Activated CD8-positive, alpha-beta T cell treated with anti-CD3 and anti-CD28 coated beads for 36 hours (primary cell): ENCODE measurements around the gene RAPGEF3. TPM values are rescaled to one million over a fixed set of nuclear protein-coding genes. Genes with fewer than 3 reads are reported as not detected.

Experiments
- ATAC-seq: fragments of 200-7000 bp; cut with Tn5 transposase; one replicate; pipeline ENCODE4 v1.10.0; 2021; ENCODE audit warnings: mild to moderate bottlenecking, moderate library complexity
- CTCF ChIA-PET: fragments of 350-600 bp; sonication (Branson Sonifier 250); formaldehyde crosslinking; loops from one replicate; lab custom pipeline; 2021; ENCODE audit warnings: antibody characterized with exemption; lab: Charles Lee
- POLR2A ChIA-PET: fragments of 350-600 bp; sonication (Branson Sonifier 250); formaldehyde crosslinking; loops from one replicate; lab custom pipeline; 2021; ENCODE audit warnings: antibody characterized with exemption; lab: Charles Lee
- DNase-seq: peaks from one replicate; pipeline ENCODE4 v3.0.0-alpha.2; 2020
- H3K27ac Mint-ChIP-seq: one replicate; pipeline ENCODE4 v1.8.0; 2021; ENCODE audit warnings: mild to moderate bottlenecking, mixed read lengths
- H3K27me3 Mint-ChIP-seq: one replicate; pipeline ENCODE4 v1.8.0; 2021; ENCODE audit warnings: mixed read lengths
- H3K36me3 Mint-ChIP-seq: one replicate; pipeline ENCODE4 v1.8.0; 2021; ENCODE audit warnings: low read depth, mixed read lengths
- H3K4me1 Mint-ChIP-seq: one replicate; pipeline ENCODE4 v1.8.0; 2021; ENCODE audit warnings: low read depth, mixed read lengths
- H3K4me3 Mint-ChIP-seq: one replicate; pipeline ENCODE4 v1.8.0; 2021; ENCODE audit warnings: mild to moderate bottlenecking, moderate library complexity, mixed read lengths
- H3K9me3 Mint-ChIP-seq: one replicate; pipeline ENCODE4 v1.8.0; 2021; ENCODE audit warnings: mixed read lengths
- intact Hi-C: fragments of 100-400 bp; cut with micrococcal nuclease; formaldehyde crosslinking; loops from one replicate; pipeline ENCODE4 v1.10.0; 2022
- total RNA-seq, 2 experiments: library from RNA; stranded (reverse); gene quantifications; one replicate each; pipeline ENCODE4 v1.2.3, GENCODE V29; 2021
- TF ChIP-seq, protein P1 (sequence below): fragments of 200-600 bp; IDR thresholded peaks from one replicate; pipeline ENCODE4 v1.8.0; 2022; ENCODE audit warnings: antibody characterized with exemption, mild to moderate bottlenecking

The RAPGEF3 gene
- total RNA-seq, 2 experiments from 2014 or later: 0.56 to 0.58 TPM

GRCh38 chr12:47789712-47790489, 31.2 kb upstream of the RAPGEF3 start:
- ATAC-seq: no peak
- H3K4me3 Mint-ChIP-seq: no peak overlapping the region
- no peak for DNase-seq
- peaks cover 77% of the 10 kb centered on the region for H3K36me3 Mint-ChIP-seq
- ChIA-PET CTCF (interaction anchor here (1.1 to 10.9 kb wide), 7 partner anchors 11 to 74 kb away, joined by 4 to 103 read pairs (median 10); no protein-coding TSS in a partner anchor), POLR2A (interaction anchor here (0.7 to 37.9 kb wide), 7 partner anchors 9 to 45 kb away, joined by 3 to 904 read pairs (median 6); no protein-coding TSS in a partner anchor)
- H3K27ac Mint-ChIP-seq: peak overlapping the region; percentile 55
- TF ChIP-seq, protein P1, sequence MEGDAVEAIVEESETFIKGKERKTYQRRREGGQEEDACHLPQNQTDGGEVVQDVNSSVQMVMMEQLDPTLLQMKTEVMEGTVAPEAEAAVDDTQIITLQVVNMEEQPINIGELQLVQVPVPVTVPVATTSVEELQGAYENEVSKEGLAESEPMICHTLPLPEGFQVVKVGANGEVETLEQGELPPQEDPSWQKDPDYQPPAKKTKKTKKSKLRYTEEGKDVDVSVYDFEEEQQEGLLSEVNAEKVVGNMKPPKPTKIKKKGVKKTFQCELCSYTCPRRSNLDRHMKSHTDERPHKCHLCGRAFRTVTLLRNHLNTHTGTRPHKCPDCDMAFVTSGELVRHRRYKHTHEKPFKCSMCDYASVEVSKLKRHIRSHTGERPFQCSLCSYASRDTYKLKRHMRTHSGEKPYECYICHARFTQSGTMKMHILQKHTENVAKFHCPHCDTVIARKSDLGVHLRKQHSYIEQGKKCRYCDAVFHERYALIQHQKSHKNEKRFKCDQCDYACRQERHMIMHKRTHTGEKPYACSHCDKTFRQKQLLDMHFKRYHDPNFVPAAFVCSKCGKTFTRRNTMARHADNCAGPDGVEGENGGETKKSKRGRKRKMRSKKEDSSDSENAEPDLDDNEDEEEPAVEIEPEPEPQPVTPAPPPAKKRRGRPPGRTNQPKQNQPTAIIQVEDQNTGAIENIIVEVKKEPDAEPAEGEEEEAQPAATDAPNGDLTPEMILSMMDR: no peak
- intact Hi-C loops: no loop called here
- no peaks in the 10 kb centered on the region for H3K9me3 Mint-ChIP-seq
- H3K27me3 Mint-ChIP-seq: no peaks in the 10 kb centered on the region
- H3K4me1 Mint-ChIP-seq: peaks cover 29% of the 10 kb centered on the region

GRCh38 chr12:47789141-47789540, 30.5 kb upstream of the RAPGEF3 start:
- intact Hi-C loops: no loop called here
- CTCF ChIA-PET: interaction anchor here (1.1 to 10.9 kb wide), 7 partner anchors 10 to 48 kb away, joined by 3 to 103 read pairs (median 10); no protein-coding TSS in a partner anchor
- Mint-ChIP-seq H3K36me3 (peaks cover 79% of the 10 kb centered on the region), H3K27ac (peak overlapping the region; percentile 80), H3K4me3 (no peak overlapping the region), H3K9me3 (no peaks in the 10 kb centered on the region), H3K27me3 (no peaks in the 10 kb centered on the region), H3K4me1 (peaks cover 29% of the 10 kb centered on the region)
- POLR2A ChIA-PET: interaction anchor here (0.7 to 37.9 kb wide), 7 partner anchors 8 to 45 kb away, joined by 3 to 904 read pairs (median 6); no protein-coding TSS in a partner anchor
- ATAC-seq (no peak), DNase-seq (no peak)
- TF ChIP-seq, protein P1: no peak

GRCh38 chr12:47787596-47788319, 29.1 kb upstream of the RAPGEF3 start:
- DNase-seq (no peak), ATAC-seq (no peak)
- H3K9me3 Mint-ChIP-seq: no peaks in the 10 kb centered on the region
- intact Hi-C loops: no loop called here
- TF ChIP-seq, protein P1: no peak
- H3K27ac Mint-ChIP-seq: peak overlapping the region; percentile 80
- ChIA-PET POLR2A (interaction anchor here (0.9 to 37.9 kb wide), 6 partner anchors 7 to 47 kb away, joined by 3 to 904 read pairs (median 8); no protein-coding TSS in a partner anchor), CTCF (interaction anchor here (1.1 to 10.9 kb wide), 8 partner anchors 9 to 49 kb away, joined by 3 to 103 read pairs (median 8); no protein-coding TSS in a partner anchor)
- peaks cover 31% of the 10 kb centered on the region for H3K4me1 Mint-ChIP-seq
- peaks cover 75% of the 10 kb centered on the region for H3K36me3 Mint-ChIP-seq
- H3K4me3 Mint-ChIP-seq: no peak overlapping the region
- no peaks in the 10 kb centered on the region for H3K27me3 Mint-ChIP-seq

DNA sequence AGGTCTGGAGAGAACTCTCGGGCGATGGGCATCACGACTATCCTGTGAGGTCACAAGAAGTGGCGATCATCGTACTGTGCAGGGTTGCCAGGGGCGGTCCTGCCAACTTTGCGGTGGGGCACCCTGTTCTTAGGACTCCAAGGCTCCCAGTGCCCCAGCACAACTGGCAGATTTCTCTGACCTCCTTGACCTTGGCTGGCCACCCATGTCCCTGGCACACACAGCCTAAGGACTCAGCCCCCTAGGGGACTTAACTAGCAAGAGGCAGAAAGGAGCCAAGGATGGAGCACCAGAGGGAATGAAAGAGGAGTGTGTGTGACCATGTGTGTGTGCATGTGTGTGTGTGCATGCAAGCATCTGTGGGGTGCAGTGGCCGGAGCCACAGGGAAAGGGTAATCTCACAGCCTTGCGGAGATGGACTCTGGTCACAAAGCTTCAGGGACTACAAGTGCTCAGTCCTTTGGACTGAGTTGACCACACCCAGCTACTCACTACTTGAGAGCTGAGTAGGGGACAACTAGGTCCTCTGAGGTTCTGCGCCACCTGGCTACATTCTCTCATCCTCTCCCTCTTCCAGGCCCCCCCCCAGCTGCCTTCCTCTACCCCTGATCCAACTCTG, 28.1 kb upstream of the RAPGEF3 start:
- DNase-seq (no peak), ATAC-seq (no peak)
- intact Hi-C loops: no loop called here
- H3K27ac Mint-ChIP-seq: peak overlapping the region; percentile 80
- ChIA-PET CTCF (interaction anchor here (1.5 to 10.9 kb wide), 5 partner anchors 11 to 50 kb away, joined by 5 to 103 read pairs (median 7); no protein-coding TSS in a partner anchor), POLR2A (interaction anchor here (0.6 to 37.9 kb wide), 6 partner anchors 11 to 184 kb away, joined by 3 to 904 read pairs (median 3); no protein-coding TSS in a partner anchor)
- H3K9me3 Mint-ChIP-seq: no peaks in the 10 kb centered on the region
- H3K27me3 Mint-ChIP-seq: no peaks in the 10 kb centered on the region
- H3K4me1 Mint-ChIP-seq: peaks cover 35% of the 10 kb centered on the region
- TF ChIP-seq, protein P1: no peak
- H3K36me3 Mint-ChIP-seq: peaks cover 67% of the 10 kb centered on the region
- no peak overlapping the region for H3K4me3 Mint-ChIP-seq
